PC-3 (cell line): ENCODE results near the gene PTPRN2. TPM values are rescaled to one million over a fixed set of nuclear protein-coding genes. Genes with fewer than 3 reads are reported as not detected.

Source experiments
- ATAC-seq: fragments of 200-7000 bp; cut with Tn5 transposase; 2 replicates; pipeline ENCODE4 v1.9.1; 2020; ENCODE audit warnings: mild to moderate bottlenecking, moderate library complexity
- BruUV-seq: library from RNA; stranded (reverse); fragments of 400-500 nt; replicated peaks from 2 replicates; lab custom pipeline; 2021; lab: Mats Ljungman, UMichigan
- CTCF ChIA-PET: fragments of 300-600 bp; sonication (Branson Sonifier 250); formaldehyde crosslinking; loops from one replicate; lab custom pipeline; 2022; ENCODE audit warnings: antibody characterized with exemption; lab: Charles Lee
- POLR2A ChIA-PET: fragments of 300-600 bp; sonication (Branson Sonifier 250); formaldehyde crosslinking; loops from one replicate; lab custom pipeline; 2022; ENCODE audit warnings: antibody characterized with exemption; ENCODE audit not compliant: unreplicated experiment; lab: Charles Lee
- DNase-seq: peaks from one replicate; pipeline ENCODE4 v3.0.0-alpha.2; 2015
- H2AFZ ChIP-seq: fragments of 300-600 bp; sonication (generic); 2 replicates; pipeline ENCODE4 v1.6.0; 2016; ENCODE audit warnings: antibody characterized with exemption, low read length
- H3F3A ChIP-seq: fragments of 300-600 bp; sonication (generic); one replicate; pipeline ENCODE4 v1.6.0; 2017; ENCODE audit warnings: antibody characterized with exemption, low read length, control low read depth, mild to moderate bottlenecking; ENCODE audit not compliant: unreplicated experiment
- H3K27ac ChIP-seq: fragments of 300-600 bp; sonication (generic); 2 replicates; pipeline ENCODE4 v1.5.1; 2016; ENCODE audit warnings: mild to moderate bottlenecking, low read length
- H3K27me3 ChIP-seq: fragments of 300-600 bp; sonication (generic); 2 replicates; pipeline ENCODE4 v1.6.1; 2016; ENCODE audit warnings: low read length, mixed read lengths
- H3K36me3 ChIP-seq: fragments of 300-600 bp; sonication (generic); 2 replicates; pipeline ENCODE4 v1.6.1; 2016; ENCODE audit warnings: low read depth, mixed run types, low read length, mixed read lengths
- H3K4me1 ChIP-seq: fragments of 300-600 bp; sonication (generic); 2 replicates; pipeline ENCODE4 v1.5.1; 2016; ENCODE audit warnings: low read length; ENCODE audit not compliant: insufficient read depth
- H3K4me2 ChIP-seq: fragments of 300-600 bp; sonication (generic); 2 replicates; pipeline ENCODE4 v1.6.0; 2016; ENCODE audit warnings: low read length
- H3K4me3 ChIP-seq: fragments of 300-600 bp; sonication (generic); 2 replicates; pipeline ENCODE4 v1.5.1; 2016; ENCODE audit warnings: mild to moderate bottlenecking, low read length, mixed read lengths
- H3K79me2 ChIP-seq: fragments of 300-600 bp; sonication (generic); 2 replicates; pipeline ENCODE4 v1.6.1; 2017; ENCODE audit warnings: low read length, mixed read lengths
- H3K9ac ChIP-seq: fragments of 300-600 bp; sonication (generic); 2 replicates; pipeline ENCODE4 v1.6.0; 2016; ENCODE audit warnings: mild to moderate bottlenecking, low read length
- H3K9me2 ChIP-seq: fragments of 300-600 bp; sonication (generic); replicated peaks from 2 replicates; pipeline ENCODE4 v1.6.1; 2016; ENCODE audit warnings: mixed run types, low read length, mixed read lengths
- H3K9me3 ChIP-seq: fragments of 300-600 bp; sonication (generic); 2 replicates; pipeline ENCODE4 v1.6.1; 2016; ENCODE audit warnings: low read length, mixed read lengths
- H4K20me1 ChIP-seq: fragments of 300-600 bp; sonication (generic); 2 replicates; pipeline ENCODE4 v1.6.1; 2016; ENCODE audit warnings: low read length, mixed read lengths
- EZH2 ChIP-seq: fragments of 300-600 bp; sonication (generic); IDR thresholded peaks from one replicate; pipeline ENCODE4 v1.6.1; 2017; ENCODE audit warnings: antibody characterized with exemption, mild to moderate bottlenecking, low read length; ENCODE audit not compliant: unreplicated experiment
- EZH2phosphoT487 ChIP-seq: fragments of 300-600 bp; sonication (generic); IDR thresholded peaks from 2 replicates; pipeline ENCODE4 v1.6.1; 2018; ENCODE audit warnings: mild to moderate bottlenecking, antibody characterized with exemption, low read length, borderline replicate concordance
- intact Hi-C: fragments of 100-400 bp; cut with micrococcal nuclease; formaldehyde crosslinking; loops from 2 replicates; pipeline ENCODE4 v1.9.0; 2023
- total RNA-seq: library from RNA; depleted of rRNA; stranded (reverse); fragments of >200 nt; gene quantifications from 2 replicates; pipeline ENCODE4 v1.2.3, GENCODE V29; 2014
- TF ChIP-seq, protein P1 (sequence below): fragments of 300-600 bp; sonication (generic); conservative IDR thresholded peaks from 2 replicates; pipeline ENCODE4 v1.5.1; 2017; ENCODE audit warnings: antibody characterized with exemption, low read depth, mild to moderate bottlenecking, low read length

PTPRN2 gene
- total RNA-seq, 1 experiment from 2014 or later: 3.2 TPM

- no peak for DNase-seq
- Histone ChIP-seq H3K27me3 (no peaks in the 10 kb centered on the region), H3F3A (no peaks in the 10 kb centered on the region), H3K9me2 (no peaks in the 10 kb centered on the region), H3K27ac (no peak overlapping the region), H3K9me3 (no peaks in the 10 kb centered on the region), H3K9ac (no peak overlapping the region), H2AFZ (no peak overlapping the region), H3K4me3 (no peak overlapping the region), H3K4me2 (no peak overlapping the region), H4K20me1 (no peaks in the 10 kb centered on the region), H3K36me3 (no peaks in the 10 kb centered on the region), H3K79me2 (no peaks in the 10 kb centered on the region), H3K4me1 (no peaks in the 10 kb centered on the region; the same call in 1 of the 2 replicates)
- ATAC-seq: no peak
- POLR2A ChIA-PET: no interaction called here
- no TSS peak for BruUV-seq
- CTCF ChIA-PET: no interaction called here
- intact Hi-C loops: no loop called here
- TF ChIP-seq, protein P1, sequence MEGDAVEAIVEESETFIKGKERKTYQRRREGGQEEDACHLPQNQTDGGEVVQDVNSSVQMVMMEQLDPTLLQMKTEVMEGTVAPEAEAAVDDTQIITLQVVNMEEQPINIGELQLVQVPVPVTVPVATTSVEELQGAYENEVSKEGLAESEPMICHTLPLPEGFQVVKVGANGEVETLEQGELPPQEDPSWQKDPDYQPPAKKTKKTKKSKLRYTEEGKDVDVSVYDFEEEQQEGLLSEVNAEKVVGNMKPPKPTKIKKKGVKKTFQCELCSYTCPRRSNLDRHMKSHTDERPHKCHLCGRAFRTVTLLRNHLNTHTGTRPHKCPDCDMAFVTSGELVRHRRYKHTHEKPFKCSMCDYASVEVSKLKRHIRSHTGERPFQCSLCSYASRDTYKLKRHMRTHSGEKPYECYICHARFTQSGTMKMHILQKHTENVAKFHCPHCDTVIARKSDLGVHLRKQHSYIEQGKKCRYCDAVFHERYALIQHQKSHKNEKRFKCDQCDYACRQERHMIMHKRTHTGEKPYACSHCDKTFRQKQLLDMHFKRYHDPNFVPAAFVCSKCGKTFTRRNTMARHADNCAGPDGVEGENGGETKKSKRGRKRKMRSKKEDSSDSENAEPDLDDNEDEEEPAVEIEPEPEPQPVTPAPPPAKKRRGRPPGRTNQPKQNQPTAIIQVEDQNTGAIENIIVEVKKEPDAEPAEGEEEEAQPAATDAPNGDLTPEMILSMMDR: no peak
- TF ChIP-seq EZH2phosphoT487 (no peak), EZH2 (no peak)
Measured at GRCh38 chr7:157855452-157856213, 732.0 kb downstream of the PTPRN2 start.

GRCh38 chr7:157855016-157855415 lies 732.6 kb downstream of the PTPRN2 start:
- intact Hi-C loops: no loop called here
- Histone ChIP-seq H4K20me1 (no peaks in the 10 kb centered on the region), H3K4me1 (no peaks in the 10 kb centered on the region; the same call in 1 of the 2 replicates), H3K27ac (no peak overlapping the region), H2AFZ (no peak overlapping the region), H3K4me2 (no peak overlapping the region), H3K9me2 (no peaks in the 10 kb centered on the region), H3K36me3 (no peaks in the 10 kb centered on the region), H3K27me3 (no peaks in the 10 kb centered on the region), H3K9me3 (no peaks in the 10 kb centered on the region), H3F3A (no peaks in the 10 kb centered on the region), H3K4me3 (no peak overlapping the region), H3K9ac (no peak overlapping the region), H3K79me2 (no peaks in the 10 kb centered on the region)
- DNase-seq (no peak), ATAC-seq (no peak)
- TF ChIP-seq, protein P1: no peak
- no peak for TF ChIP-seq EZH2
- no peak for TF ChIP-seq EZH2phosphoT487
- ChIA-PET CTCF (no interaction called here), POLR2A (no interaction called here)
- no TSS peak for BruUV-seq
